Smooth muscle cell (in vitro differentiated cells): ENCODE results near the gene VAV2. TPM values are rescaled to one million over a fixed set of nuclear protein-coding genes. Genes with fewer than 3 reads are reported as not detected.

Experiments used
- DNase-seq: peaks from one replicate; lab custom pipeline; 2025; ENCODE audit not compliant: unreplicated experiment; lab: John Stamatoyannopoulos, UW
- H2AFZ ChIP-seq: fragments of 200-600 bp; sonication (generic); 2 replicates; pipeline ENCODE4 v1.6.0; 2016; ENCODE audit warnings: antibody characterized with exemption, low read depth, mild to moderate bottlenecking
- H3F3A ChIP-seq: fragments of 200-600 bp; sonication (generic); 2 replicates; pipeline ENCODE4 v1.6.0; 2017; ENCODE audit warnings: antibody characterized with exemption, low read depth
- H3K27ac ChIP-seq: fragments of 200-600 bp; sonication (generic); 2 replicates; pipeline ENCODE4 v1.5.1; 2016; ENCODE audit warnings: low read depth, mild to moderate bottlenecking
- H3K27me3 ChIP-seq: fragments of 200-600 bp; sonication (generic); 2 replicates; pipeline ENCODE4 v1.6.1; 2016; ENCODE audit warnings: low read depth, mild to moderate bottlenecking
- H3K36me3 ChIP-seq: fragments of 200-600 bp; sonication (generic); 2 replicates; pipeline ENCODE4 v1.5.1; 2016; ENCODE audit warnings: low read depth
- H3K4me1 ChIP-seq: fragments of 200-600 bp; sonication (generic); 2 replicates; pipeline ENCODE4 v1.5.1; 2016; ENCODE audit warnings: low read depth
- H3K4me2 ChIP-seq: fragments of 200-600 bp; sonication (generic); 2 replicates; pipeline ENCODE4 v1.6.0; 2016; ENCODE audit warnings: mild to moderate bottlenecking
- H3K4me3 ChIP-seq: fragments of 200-600 bp; sonication (generic); 2 replicates; pipeline ENCODE4 v1.5.1; 2016; ENCODE audit warnings: mild to moderate bottlenecking
- H3K79me2 ChIP-seq: fragments of 200-600 bp; sonication (generic); 2 replicates; pipeline ENCODE4 v1.6.0; 2016; ENCODE audit warnings: low read depth, mild to moderate bottlenecking
- H3K9ac ChIP-seq: fragments of 200-600 bp; sonication (generic); 2 replicates; pipeline ENCODE4 v1.6.0; 2016; ENCODE audit warnings: low read depth
- H3K9me3 ChIP-seq: fragments of 200-600 bp; sonication (generic); replicated peaks from 2 replicates; pipeline ENCODE4 v1.5.1; 2016; ENCODE audit warnings: low read depth
- H4K20me1 ChIP-seq: fragments of 200-600 bp; sonication (generic); 2 replicates; pipeline ENCODE4 v1.6.0; 2016; ENCODE audit warnings: low read depth
- WGBS: methylation state at CpG from one replicate; pipeline ENCODE4 v1.1.7; 2016; ENCODE audit warnings: low lambda C conversion rate; 5-methylcytosine and 5-hydroxymethylcytosine counted together
- polyA plus RNA-seq: library from polyadenylated mRNA; unstranded; fragments of >200 nt; fragmentation: Nextera tagmentation; extraction: Ambion mirVana; gene quantifications from 2 replicates; pipeline ENCODE4 v1.2.1, GENCODE V29; 2016
- total RNA-seq: library from RNA; depleted of rRNA; stranded (reverse); fragments of >200 nt; gene quantifications from 2 replicates; pipeline ENCODE4 v1.2.3, GENCODE V29; 2014
- TF ChIP-seq, protein P1 (sequence below): fragments of 200-600 bp; sonication (generic); IDR thresholded peaks from 2 replicates; pipeline ENCODE4 v1.5.1; 2017; ENCODE audit warnings: borderline replicate concordance, mild to moderate bottlenecking, antibody characterized with exemption; ENCODE audit not compliant: insufficient read depth, poor library complexity, severe bottlenecking

The VAV2 gene
- total and polyA plus RNA-seq, 2 experiments from 2014 or later: 26.2 to 35.3 TPM

DNA sequence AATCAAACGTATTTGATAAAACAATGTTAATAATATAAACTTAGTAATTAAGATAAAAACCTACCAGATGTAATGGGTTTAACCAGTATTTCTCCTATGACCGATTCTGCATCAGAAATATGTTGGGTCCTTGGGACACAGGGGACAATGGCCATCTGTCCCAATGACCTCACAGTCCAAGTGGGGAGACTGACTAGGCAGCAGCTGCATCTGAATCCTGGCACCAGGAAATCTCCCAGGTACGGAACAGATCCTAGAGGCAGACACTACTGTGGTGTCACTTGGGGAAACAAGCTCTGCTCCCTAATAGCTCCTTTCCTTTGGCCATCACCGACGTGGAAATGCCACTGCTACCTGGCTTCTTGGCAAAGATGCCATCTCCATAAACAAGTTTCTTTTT is 172.2 kb downstream of the VAV2 start:
- peaks cover 20% of the 10 kb centered on the region for H3K79me2 ChIP-seq
- no peak for DNase-seq
- no peak overlapping the region for H3K9ac ChIP-seq
- H3K36me3 ChIP-seq: peaks cover 5% of the 10 kb centered on the region
- peaks cover 6% of the 10 kb centered on the region for H3K4me1 ChIP-seq
- H3K4me2 ChIP-seq: no peak overlapping the region
- no peak overlapping the region for H3K4me3 ChIP-seq
- no peak overlapping the region for H2AFZ ChIP-seq
- peaks cover 65% of the 10 kb centered on the region for H4K20me1 ChIP-seq
- TF ChIP-seq, protein P1, sequence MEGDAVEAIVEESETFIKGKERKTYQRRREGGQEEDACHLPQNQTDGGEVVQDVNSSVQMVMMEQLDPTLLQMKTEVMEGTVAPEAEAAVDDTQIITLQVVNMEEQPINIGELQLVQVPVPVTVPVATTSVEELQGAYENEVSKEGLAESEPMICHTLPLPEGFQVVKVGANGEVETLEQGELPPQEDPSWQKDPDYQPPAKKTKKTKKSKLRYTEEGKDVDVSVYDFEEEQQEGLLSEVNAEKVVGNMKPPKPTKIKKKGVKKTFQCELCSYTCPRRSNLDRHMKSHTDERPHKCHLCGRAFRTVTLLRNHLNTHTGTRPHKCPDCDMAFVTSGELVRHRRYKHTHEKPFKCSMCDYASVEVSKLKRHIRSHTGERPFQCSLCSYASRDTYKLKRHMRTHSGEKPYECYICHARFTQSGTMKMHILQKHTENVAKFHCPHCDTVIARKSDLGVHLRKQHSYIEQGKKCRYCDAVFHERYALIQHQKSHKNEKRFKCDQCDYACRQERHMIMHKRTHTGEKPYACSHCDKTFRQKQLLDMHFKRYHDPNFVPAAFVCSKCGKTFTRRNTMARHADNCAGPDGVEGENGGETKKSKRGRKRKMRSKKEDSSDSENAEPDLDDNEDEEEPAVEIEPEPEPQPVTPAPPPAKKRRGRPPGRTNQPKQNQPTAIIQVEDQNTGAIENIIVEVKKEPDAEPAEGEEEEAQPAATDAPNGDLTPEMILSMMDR: no peak
- H3K9me3 ChIP-seq: no peaks in the 10 kb centered on the region
- no peak overlapping the region for H3K27ac ChIP-seq
- H3F3A ChIP-seq: peaks cover 2% of the 10 kb centered on the region
- H3K27me3 ChIP-seq: no peaks in the 10 kb centered on the region
- 100% methylated on average over 5 of the region's 5 CpGs for WGBS

DNA sequence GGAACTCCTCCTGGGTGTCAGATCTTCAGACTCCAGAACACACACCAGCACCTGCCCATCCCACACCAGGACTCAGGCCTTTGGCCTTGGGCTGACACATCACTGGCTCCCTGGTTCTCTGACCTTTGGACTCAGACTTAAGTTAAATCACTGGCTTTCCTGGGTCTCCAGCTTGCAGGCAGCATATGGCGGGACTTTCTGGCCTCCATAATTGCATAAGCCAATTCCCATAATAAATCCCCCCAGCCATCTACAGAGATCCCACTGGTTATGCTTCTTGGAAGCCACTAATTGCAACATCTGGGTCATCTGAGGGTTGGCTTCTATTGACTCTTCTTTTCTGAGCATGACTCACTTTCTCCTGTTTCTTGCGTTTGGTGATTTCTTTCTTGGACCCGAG is 173.7 kb downstream of the VAV2 start:
- no peak overlapping the region for H3K4me3 ChIP-seq
- peaks cover 5% of the 10 kb centered on the region for H3K36me3 ChIP-seq
- peaks cover 13% of the 10 kb centered on the region for H3K79me2 ChIP-seq
- peaks cover 1% of the 10 kb centered on the region for H3K4me1 ChIP-seq
- H3F3A ChIP-seq: peaks cover 2% of the 10 kb centered on the region
- no peaks in the 10 kb centered on the region for H3K27me3 ChIP-seq
- no peak overlapping the region for H2AFZ ChIP-seq
- H4K20me1 ChIP-seq: peaks cover 64% of the 10 kb centered on the region
- no peak for DNase-seq
- no peak overlapping the region for H3K4me2 ChIP-seq
- WGBS: 63% methylated on average over 3 of the region's 3 CpGs
- TF ChIP-seq, protein P1: no peak
- no peaks in the 10 kb centered on the region for H3K9me3 ChIP-seq
- H3K9ac ChIP-seq: no peak overlapping the region
- H3K27ac ChIP-seq: no peak overlapping the region

DNA sequence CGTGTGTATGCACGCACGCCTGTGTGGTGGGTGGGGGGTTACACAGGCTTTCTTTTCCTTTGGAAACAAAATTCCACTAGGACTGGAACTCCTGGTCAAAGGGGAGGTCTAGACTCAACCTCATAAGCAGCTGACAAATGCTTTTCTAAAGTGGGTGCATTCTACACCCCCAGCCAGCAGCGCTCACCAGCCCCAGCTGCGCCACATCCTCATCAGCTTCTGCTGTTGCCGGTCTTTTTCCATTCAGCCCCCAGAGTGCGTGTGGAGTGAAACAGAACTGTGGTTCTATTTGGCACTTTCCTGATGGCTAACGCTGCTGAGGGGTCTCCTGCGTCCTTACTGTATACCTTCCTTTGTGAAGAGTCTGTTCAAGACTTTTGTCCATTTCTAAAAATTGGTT is 176.3 kb downstream of the VAV2 start:
- no peak overlapping the region for H2AFZ ChIP-seq
- H3K4me3 ChIP-seq: no peak overlapping the region
- no peak for DNase-seq
- no peaks in the 10 kb centered on the region for H3K27me3 ChIP-seq
- 95% methylated on average over 9 of the region's 9 CpGs for WGBS
- H3K4me2 ChIP-seq: no peak overlapping the region
- peaks cover 5% of the 10 kb centered on the region for H3K36me3 ChIP-seq
- TF ChIP-seq, protein P1: no peak
- H3K4me1 ChIP-seq: no peaks in the 10 kb centered on the region
- H4K20me1 ChIP-seq: peaks cover 66% of the 10 kb centered on the region
- no peak overlapping the region for H3K9ac ChIP-seq
- peaks cover 7% of the 10 kb centered on the region for H3K79me2 ChIP-seq
- H3K9me3 ChIP-seq: no peaks in the 10 kb centered on the region
- H3K27ac ChIP-seq: no peak overlapping the region
- peaks cover 2% of the 10 kb centered on the region for H3F3A ChIP-seq

DNA sequence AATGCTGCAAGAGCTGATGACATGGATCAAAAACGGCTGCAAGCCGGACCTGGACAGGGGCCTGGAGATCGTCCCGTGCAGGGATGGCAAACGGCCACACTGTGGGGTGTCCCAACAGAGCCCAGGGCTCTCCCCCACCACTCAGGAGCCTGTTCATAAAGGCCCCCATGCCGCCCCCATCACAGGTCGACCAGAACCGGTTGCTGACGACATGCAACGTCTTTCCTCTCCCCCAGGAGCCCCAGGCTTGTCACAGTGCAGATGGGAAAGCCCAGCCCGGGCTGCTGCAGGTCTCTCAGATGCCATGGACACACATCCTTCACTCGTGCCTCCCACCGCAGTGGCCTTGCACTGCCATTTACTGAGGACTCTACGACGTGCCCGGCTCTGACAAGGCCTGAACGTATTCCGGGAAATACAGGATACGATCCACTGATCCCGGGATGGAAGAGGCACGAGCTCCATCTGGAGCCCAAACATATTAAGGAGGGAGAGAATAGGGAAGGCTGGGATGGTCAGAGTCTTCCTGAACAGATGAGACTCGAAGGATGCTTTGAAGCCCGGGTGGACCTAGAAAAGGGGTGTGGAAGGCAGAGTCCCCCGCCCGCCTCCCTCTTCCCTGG is 177.4 kb downstream of the VAV2 start:
- no peak for DNase-seq
- Histone ChIP-seq H3K4me1 (no peaks in the 10 kb centered on the region), H3K4me3 (no peak overlapping the region), H3K9me3 (no peaks in the 10 kb centered on the region), H3K79me2 (peaks cover 7% of the 10 kb centered on the region), H3K27ac (no peak overlapping the region), H3K27me3 (no peaks in the 10 kb centered on the region), H3K36me3 (peaks cover 3% of the 10 kb centered on the region), H3K4me2 (no peak overlapping the region), H4K20me1 (peaks cover 73% of the 10 kb centered on the region), H3F3A (peaks cover 2% of the 10 kb centered on the region), H3K9ac (no peak overlapping the region), H2AFZ (no peak overlapping the region)
- 79% methylated on average over 25 of the region's 25 CpGs for WGBS
- TF ChIP-seq, protein P1: no peak
